HG03108 (cell line): Measurements from ENCODE around the gene IFITM5.
A peak's percentile ranks its signal among the peaks of the same experiment; 100 is the strongest.
"Not testable (repeated sequence)": the region's sequence is repeated elsewhere in the genome, so short reads cannot be mapped to it uniquely, and the experiment has no call there.

ENCODE experiments used
- ATAC-seq: cut with Tn5 transposase; IDR thresholded peaks from one replicate; pipeline ENCODE4 v1.9.1; 2021; ENCODE audit warnings: moderate library complexity; ENCODE audit not compliant: unreplicated experiment

The IFITM5 gene

DNA sequence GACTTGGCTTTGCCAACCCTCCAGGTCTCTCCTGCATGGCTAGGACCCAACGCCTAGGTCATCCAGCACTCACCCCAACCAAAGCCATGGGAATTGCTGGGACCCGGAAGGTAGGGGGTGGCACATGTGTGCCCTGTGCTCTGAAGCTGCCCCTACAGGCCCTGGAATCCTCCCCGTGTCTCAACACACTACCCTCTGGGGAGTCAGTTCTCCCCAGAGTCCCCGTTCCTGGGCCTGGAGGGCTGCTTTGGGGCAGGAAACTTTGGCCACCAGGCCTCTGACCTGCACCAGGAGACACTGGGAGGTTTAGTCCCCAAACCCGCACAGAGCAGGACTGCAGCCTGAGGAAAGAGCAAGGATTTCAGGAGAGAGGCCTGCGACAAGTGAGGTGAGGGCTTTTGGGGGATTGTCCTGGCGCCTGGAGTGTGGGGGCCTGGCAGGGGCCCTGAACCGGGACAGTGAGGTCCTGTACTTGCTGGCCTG, 14.0 kb upstream of the IFITM5 start:
- no peak for ATAC-seq

DNA sequence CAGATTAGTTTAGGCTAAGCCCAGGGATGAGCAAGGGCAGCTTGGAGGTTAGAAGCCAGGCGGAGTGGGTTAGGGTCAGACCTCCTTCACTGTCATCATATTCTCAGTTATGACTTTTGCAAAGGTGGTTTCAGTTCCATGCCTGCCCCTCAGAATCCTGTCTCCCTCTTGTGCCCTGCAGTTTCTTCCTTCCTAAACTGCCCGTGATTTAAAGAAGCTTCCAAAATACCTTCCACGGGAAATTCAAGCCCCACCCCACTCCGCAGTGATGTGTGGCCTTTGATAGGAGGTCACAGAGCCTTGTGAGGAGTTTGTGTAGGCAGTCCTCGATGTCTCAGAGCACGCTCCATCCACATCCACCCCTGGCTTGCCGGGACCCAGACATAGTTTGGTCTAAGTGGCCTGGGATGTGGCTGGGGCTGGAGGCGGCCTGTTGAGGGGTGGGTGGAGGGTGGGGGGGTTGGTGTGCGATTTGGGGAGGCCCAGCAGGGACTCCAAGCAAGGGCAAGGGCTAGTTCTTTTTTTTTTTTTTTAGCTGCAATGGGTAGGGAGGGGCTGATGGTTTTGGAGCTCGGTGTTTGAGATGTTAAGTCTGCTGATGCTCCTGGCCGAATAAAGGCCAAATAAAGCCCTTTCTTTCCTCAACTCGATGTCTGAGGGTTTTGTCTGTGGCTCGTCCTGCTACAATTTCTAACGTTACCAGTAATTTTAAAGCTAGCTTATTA, 12.9 kb upstream of the IFITM5 start:
- ATAC-seq, result no peak

DNA sequence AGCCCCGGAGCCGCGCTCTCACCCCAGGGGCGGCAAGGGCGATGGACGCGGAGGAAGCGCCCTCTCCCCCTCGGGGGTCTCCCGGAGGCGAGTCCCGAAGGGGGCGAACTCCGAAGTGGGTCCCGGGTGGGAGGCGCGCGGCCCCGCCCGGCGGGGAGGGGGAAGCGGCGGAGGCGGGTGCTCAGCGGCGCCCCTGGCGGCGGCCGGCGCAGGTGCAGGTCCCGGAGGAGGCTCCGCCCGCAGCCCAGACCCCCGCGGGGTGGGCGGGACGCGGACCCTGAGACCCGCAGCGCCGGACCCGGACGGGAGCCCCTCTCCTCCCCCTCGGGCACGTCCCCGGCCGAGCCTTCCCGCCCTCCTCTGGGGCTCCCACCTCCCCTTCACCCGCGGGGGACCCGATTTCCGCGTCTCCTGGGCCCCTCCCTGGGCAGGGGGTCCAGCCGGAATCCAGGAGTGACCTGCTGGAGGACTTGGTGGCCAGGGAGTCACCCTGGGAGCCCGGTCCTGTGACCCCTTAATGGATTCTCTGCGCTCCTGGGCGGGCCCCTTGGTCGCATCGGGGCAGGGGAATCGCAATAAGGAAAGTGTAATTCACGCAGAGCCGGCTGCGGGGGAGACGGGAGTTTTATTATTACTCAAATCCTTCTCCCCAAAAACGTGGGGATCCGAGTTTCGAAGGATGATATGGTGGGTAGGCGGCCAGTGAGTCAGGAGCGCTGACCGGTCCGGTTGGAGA, 11.9 kb upstream of the IFITM5 start:
- peak; percentile 27 for ATAC-seq

DNA sequence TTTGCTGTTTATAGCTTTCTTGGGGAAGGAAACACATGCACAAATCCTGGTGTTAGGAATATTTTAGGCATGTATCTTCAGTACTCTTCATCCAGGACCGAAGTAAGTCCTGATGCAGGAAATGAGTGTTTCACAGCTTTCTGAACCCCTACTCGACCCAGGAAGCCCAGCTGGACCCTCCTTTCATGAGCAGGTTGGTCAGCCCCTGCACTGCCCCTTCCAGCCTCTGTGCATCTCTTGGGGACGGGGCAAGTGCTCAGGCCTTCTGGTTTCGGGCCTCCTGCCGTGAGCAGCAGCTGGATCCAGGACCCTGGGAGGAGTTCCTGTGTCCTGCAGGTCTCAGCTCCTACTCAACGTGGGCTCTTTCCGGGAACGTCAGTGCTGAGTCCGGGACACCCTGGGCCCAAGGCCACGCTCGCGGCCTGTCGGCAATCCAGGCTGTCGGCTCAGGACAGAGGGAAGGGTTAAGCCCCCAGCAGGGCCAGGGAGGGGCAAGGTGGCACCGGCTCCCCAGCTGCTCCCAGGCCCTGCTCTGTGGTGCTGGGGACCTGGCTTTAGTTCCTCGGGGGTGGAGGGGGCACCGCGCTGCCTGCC, 10.8 kb upstream of the IFITM5 start:
- ATAC-seq, result not testable (repeated sequence)

DNA sequence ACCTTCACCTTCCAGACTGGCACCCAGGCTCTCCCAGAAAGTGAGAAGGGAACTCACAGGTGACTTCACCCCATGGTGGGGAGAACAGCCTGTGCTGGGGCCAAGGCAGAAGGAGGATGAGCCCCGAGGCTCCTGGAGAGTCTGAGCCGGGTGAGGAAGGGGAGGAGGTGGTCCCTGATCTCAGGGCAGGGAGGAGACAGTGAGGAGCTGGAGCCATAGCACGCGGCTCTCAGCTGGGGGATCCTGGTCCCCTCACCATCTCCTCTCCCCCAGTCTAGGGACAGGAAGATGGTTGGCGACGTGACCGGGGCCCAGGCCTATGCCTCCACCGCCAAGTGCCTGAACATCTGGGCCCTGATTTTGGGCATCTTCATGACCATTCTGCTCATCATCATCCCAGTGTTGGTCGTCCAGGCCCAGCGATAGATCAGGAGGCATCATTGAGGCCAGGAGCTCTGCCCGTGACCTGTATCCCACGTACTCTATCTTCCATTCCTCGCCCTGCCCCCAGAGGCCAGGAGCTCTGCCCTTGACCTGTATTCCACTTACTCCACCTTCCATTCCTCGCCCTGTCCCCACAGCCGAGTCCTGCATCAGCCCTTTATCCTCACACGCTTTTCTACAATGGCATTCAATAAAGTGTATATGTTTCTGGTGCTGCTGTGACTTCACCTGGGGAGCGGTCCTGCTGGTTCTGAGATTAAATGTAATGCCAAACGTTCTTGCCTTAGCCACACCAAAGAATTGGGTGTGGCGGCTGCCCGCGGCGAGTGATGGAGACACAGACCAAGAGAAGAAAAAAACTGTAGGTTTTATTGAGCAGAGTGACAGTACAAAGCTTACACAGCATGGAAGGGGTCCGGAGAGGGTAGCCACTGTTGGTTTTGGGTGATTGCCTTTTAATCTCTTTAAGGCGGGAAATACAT, 9.7 kb upstream of the IFITM5 start:
- ATAC-seq, result not testable (repeated sequence)

DNA sequence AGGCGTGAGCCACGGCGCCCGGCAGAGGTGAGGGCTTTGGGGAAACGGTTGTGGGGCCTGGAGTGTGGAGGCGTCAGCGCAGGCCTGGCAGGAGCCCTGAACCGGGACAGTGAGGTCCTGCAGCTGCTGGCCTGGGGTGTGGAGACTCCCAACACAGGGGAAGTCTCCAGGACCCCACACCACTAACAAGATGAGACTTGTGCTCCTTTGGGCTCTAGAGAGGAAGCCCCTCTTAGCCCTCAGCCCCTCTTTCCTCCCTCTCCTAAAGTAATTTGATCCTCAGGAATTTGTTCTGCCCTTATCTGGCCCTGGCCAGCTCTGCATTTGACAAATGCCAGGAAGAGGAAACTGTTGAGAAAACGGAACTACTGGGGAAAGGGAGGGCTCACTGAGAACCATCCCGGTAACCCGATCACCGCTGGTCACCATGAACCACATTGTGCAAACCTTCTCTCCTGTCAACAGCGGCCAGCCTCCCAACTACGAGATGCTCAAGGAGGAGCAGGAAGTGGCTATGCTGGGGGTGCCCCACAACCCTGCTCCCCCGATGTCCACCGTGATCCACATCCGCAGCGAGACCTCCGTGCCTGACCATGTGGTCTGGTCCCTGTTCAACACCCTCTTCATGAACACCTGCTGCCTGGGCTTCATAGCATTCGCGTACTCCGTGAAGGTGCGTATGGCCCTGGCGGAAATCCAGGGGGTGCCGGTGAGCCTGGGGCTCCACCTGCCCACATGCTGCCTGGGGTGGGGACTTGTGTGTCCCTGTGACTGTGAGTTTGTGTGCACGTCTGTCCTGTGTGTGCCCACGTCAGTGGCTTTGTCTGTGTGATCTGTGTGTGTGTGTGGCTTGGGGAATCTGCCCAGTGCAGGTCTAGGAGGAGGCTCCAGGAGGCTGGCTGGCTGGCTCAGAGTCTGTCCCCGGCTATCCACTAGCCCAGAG, 8.7 kb upstream of the IFITM5 start, which contains the start of gene IFITM2:
Gene IFITM2 (plus strand): TSS at position 51 of the 943 bp plus-strand sequence. CDS start 377 bp downstream, at position 428.
- ATAC-seq, result peak; percentile 27

DNA sequence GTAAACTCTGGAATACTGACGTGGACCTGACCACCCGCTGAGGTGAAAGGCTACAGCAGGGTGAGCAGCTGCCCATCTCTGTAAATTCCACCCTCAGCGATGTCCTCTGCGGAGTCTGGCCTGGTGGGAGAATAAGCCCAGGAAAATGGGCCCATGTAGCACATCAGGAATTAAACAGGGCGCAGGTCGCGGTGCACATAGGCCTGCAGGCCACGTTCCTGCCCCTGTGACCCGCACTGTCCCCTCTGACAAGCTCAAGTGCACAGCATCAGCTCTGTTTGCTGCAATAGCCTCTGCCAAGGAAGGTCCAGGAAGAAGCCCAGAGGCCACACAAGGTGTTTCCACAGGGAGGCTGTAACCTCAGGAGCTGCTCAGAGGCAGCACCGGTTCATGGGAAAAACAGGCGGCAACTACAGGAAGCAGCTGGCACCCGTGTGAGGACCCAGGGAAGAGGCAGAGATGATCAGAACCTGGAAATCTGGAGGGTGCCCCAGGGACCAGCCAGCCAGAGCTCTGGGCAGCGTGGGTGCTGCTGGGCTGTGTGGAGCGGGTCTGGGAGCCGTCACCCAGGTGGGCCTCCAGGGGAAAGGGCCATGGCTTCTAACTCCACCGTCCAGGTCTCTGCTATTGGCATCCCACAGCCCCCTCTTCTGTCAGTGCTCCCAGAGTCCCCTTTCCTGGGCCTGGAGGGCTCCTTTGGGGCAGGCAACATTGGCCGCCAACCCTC, 7.5 kb upstream of the IFITM5 start:
- no peak for ATAC-seq

DNA sequence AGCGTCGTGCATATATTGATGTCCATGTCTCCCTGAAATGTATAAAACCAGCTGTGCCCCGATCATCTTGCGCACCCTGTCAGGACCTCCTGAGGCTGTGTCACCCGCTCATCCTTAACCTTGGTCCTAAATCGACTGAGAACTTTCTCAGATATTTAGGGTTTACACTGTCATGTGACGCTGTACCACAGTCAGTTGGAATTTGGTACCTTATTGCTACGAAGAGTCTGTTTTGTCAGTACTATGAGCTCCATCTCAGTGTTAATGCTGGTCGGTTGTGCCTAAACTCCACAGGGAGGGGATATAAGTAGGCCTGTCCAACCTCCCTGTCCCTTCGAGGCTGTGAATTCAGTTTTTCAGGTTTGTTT, 6.5 kb upstream of the IFITM5 start:
- ATAC-seq, result no peak

DNA sequence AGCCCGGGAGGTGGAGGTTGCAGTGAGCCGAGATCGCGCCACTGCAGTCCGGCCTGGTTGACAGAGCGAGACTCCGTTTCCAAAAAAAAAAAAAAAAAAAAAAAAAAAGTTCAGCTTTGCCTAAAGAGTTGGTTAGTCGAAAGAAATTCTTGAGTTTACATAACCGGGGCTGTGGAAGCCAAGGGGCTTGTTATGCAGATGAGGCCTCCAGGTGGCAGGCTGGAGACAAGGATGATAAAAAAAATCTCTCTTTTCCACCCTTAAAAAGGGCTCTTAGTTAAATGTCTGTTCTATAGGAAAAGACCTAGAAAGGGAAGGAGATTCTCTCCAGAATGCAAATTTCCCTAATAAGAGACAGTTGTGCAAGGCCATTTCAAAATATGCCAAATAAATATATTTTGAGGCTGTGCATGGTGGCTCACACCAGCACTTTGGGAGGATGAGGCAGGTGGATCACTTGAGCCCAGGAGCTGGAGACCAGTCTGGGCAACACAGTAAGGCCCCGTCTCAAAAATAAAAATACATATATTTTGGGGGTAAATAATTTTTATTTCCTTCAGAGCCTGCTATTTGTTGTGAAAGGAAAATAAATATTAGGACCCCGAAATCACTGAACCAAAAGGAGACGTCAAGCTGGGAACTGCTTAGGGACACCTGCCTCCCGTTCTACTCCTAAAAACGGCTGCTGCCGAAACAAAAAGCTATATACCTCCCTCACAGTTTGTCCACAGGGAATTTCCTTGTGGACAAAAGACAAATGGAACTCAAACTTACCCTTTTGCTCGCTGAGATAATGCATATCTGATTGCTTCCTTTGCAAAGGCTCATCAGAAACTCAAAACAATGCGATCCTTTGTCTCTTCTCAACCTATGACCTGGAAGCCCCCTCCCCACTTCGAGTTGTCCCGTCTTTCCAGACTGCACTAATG, 5.9 kb upstream of the IFITM5 start:
- ATAC-seq, result no peak

DNA sequence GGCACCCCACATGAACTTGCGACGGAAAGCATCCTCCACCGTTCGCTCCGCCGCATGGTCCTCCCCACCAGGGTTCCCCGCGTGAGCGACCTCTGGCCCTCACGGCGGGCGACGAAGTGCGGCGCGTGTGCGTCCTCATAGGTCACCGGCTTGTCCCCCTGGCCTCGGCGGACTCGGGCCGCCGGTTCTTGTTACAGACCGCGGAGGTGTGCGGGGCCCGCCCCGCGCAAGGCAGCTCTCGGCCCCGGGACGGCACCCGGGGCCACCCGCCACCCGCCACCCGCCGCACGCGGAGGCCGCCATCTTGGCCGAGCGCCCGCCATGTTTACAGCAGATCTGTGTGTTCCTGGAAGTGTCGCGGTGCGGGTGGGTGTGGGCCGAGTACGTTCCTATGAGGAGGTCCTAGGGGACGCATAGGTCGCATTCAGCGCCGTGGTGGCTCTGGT, 4.8 kb upstream of the IFITM5 start:
- no peak for ATAC-seq

DNA sequence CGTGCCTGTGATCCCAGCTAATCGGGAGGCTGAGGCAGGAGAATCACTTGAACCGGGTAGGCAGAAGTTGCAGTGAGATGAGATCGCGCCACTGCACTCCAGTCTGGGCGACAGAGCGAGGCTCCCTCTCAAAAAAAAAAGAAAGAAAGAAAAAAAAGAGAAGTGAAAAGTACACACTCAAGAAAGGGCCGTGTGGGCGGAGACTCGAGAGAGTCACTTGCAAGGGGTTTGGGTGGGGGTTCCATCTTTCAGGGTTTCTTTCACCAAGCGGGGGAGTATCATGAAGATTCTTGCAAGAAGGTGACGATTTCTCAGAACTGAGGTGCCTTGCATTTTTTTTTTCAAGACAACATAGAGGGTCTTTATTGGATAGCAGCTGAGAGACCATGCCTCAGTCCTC, 4.0 kb upstream of the IFITM5 start:
- ATAC-seq, result no peak

DNA sequence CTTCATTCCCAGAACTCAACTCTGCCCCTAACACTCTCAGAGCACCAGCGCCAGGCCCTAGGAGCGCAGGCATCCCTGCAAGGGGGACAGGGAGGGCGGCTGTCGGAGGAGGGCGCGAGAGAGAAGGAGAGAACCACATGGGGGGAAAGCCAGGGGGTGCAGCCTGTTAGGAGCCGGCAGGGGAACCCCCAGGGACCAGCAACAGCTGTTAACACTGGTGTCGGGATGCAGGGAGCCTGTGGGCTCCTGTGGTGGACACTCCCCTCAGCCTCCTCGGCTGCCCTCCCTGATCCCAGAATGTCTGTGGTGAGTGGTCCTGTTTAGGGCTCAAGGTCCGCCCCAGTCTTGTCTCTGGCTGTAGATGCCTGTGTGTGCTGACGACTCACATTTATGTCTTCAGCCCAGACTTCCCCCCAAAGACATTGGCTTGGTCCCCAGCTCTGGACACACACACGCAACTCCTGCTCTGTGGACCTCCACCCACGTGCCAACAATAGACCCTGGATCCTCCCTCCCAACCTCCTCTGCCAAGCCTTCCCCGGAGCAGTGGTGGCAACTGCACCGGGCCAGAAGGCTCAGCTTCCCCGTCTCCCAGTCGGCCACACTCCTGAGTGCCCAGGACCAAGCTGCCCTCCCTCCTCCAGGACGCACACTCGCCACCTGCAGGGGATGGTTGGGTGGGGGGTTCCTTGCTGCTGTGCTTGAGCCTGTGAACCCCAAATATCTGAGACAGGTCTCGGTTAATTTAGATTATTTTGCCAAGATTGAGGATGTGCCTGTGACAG, 817 bp upstream of the IFITM5 start:
- no peak for ATAC-seq

DNA sequence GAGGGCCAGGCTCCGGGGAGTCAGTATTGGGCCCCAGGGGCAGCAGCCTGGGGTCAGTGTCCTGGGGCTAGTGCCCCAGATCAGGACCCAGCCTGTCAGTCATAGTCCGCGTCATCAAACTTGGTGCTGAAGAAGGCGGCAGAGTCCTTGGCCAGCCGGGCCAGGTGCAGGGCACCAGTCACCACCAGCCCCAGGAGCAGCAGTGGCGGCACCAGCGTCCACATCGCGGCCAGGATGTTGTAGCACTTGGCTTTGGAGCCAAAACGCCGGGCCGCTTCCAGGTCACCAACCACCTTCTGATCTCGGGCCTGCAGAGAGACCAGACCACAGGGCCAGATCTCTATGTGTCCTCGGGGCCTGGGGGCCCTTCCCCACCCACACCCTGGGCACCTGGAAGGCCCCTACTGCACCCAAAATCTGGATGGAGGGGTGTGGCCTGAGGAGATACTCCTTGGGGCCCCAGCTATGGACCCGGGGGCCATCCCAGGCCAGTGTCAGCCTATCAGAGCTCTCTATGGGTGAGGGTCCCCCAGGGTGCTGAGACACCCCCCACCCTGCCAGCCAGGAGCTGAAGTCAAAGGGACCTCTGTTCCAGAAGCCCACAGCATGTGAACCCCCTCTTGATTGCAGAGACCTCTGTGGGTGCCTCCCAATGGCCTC, 790 bp downstream of the IFITM5 start:
- ATAC-seq, result no peak

DNA sequence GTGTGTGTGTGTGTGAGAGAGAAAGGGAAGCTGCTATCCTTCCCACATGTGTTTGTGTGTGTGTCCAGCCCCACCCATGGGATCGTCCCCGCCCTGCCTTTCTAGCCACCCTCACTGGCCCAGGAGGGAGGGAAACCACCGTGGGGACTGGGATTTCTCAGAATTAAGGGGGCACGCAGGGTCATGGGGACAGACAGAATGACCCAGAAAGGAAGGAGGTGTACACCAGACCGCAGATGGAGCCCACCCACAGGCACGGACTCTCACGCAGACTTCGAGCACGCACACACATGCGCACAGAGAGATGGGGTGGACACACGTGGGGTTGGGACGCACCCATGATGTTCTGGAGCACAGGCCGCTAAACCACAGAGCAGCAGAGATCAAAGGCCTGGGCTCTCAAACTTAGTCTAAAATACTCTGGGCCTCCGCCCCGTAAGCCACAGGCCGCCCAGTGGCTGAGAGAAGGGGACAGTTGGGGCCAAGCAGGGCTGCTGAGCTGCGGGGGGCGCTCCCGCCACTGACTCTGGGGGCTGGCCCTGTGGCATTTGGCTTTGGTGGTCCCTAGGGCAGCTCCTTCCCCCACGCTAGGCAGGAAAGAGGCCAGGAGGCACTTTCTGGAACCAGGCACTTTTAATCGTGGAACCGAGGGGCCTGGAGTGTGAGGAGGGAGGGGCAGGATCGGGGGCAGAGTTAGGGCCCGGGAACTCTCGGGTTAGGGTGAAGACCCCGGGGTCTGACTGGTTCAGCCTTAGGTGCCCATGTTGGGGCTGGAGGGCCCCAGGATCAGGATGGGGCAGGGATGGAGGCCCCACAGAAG, 1.5 kb downstream of the IFITM5 start:
- no peak for ATAC-seq

DNA sequence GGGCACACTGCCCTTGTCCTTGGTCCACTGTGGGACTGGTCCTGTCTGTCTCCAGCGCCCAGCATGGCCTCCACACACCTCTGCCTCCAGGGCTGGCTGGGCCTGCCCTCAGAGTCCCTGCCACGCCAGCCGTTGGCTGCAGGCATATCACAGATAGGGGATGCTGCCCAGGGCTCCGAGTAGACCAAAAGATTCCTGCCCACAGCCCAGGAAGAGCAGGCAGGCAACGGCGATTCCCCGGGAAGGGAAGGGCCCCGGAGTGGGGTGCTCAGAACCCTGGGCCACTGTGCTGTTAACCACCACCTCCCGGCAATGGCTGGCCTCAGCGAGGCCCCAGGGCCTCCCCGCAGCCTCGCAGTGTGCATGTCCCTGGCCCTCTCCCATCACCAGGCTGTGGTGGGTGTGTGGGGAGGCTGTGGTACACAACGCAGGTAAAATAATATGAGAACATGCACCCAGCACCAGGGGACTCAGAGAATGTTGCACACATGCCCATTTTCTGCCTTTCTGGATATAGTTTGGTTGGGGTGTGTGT, 2.2 kb downstream of the IFITM5 start:
- no peak for ATAC-seq
